Gastroesophageal sphincter (tissue), 3 donors: ENCODE measurements around the gene TTLL8.

ENCODE experiments used
- CTCF ChIP-seq, 4 experiments: fragments of 200-600 bp in 2 of 4; fragments of 450-650 bp in 2 of 4; sonication (generic) in 1 of 4; IDR thresholded peaks; one replicate each; pipeline ENCODE4 v1.5.1; 2017 to 2019; ENCODE audit warnings: antibody characterized with exemption in 4 of 4, mild to moderate bottlenecking in 2 of 4, moderate library complexity in 2 of 4
- POLR2AphosphoS5 ChIP-seq: sonication (generic); formaldehyde crosslinking; IDR thresholded peaks from one replicate; pipeline ENCODE4 v1.6.1; 2017; ENCODE audit warnings: antibody characterized with exemption

- TF ChIP-seq CTCF (IDR thresholded peaks at IDR 0.05) (no peak), POLR2AphosphoS5 (no peak)
Observed at GRCh38 chr22:49995041-49995360, 63.1 kb downstream of the TTLL8 start.
